GM18502 (cell line): ENCODE data around the gene MYOM1.

Experiments used
- ATAC-seq: cut with Tn5 transposase; IDR thresholded peaks from one replicate; pipeline ENCODE4 v1.9.1; 2021; ENCODE audit warnings: mild to moderate bottlenecking; ENCODE audit not compliant: unreplicated experiment, poor library complexity

Gene MYOM1

DNA sequence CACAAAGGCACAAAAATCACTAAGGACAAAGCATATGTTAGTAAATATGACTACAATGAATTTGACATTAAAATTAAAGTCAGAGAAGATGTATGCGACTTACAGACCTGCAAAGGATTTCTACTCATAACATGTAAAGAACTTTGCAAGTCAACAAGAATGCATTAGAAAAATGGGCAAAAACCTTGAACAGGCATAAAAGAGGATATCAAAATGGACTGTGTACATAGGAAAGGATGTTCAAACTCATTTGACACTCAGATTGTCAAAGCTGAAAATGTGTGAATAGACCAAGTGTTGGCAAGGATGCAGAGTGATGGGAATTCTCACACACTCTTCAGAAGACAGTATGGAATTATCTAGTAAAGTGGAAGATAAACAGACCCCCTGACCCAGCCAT is 94.9 kb downstream of the MYOM1 start:
- ATAC-seq = no peak

DNA sequence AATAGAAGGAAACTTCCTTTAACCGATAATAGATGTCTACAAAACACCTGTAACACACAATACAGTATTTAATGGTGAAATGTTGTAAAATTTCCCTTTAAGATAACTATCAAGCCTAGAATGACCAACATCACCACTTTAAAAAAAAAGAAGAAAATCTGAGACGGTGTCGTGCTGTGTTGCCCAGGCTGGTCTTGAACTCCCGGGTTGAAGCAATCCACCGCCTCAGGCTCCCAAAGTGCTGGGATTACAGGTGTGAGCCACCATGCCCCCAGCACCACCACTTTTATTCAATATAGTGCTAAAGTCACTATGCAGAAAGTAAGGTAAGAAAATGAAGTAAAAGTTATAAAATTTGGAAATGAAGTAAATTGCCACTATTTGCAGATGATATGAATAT is 96.9 kb downstream of the MYOM1 start:
- no peak for ATAC-seq

DNA sequence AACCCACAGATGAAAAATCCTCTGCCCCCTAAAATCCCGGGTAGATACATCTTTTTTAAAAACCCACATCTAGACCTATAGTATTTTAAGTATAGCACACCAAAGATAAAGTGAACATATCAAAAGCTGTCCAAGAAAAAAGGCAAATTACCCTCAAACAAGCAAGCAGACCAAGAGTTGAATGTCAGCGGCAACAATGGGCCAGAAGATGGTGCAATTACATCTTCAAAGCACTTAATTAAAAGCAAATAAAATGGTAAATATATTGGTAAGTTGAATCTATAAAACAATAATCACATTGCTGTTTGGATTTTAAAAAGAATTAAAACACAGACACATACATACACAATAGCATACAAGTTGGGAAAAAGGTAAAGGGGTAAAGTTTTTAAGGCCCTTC is 98.5 kb downstream of the MYOM1 start:
- no peak for ATAC-seq

DNA sequence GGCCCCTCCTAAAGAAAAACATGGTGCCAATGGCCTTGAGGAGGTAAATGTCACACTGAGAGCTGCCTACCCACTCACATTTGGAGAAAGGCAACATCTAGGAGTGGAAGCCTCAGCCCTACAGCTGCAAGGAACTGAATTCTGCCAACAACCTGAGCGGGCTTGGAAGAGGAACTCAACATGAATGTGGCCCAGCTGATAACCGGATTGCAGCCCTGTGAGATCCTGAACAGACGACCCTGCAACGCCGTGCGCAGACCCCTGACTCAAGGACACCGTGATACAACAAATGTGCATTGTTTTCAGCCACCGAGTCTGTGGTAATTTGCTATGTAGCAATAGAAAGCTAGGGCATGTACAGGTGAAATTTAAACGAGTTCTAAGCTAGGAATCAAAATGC is 99.4 kb downstream of the MYOM1 start:
- no peak for ATAC-seq

DNA sequence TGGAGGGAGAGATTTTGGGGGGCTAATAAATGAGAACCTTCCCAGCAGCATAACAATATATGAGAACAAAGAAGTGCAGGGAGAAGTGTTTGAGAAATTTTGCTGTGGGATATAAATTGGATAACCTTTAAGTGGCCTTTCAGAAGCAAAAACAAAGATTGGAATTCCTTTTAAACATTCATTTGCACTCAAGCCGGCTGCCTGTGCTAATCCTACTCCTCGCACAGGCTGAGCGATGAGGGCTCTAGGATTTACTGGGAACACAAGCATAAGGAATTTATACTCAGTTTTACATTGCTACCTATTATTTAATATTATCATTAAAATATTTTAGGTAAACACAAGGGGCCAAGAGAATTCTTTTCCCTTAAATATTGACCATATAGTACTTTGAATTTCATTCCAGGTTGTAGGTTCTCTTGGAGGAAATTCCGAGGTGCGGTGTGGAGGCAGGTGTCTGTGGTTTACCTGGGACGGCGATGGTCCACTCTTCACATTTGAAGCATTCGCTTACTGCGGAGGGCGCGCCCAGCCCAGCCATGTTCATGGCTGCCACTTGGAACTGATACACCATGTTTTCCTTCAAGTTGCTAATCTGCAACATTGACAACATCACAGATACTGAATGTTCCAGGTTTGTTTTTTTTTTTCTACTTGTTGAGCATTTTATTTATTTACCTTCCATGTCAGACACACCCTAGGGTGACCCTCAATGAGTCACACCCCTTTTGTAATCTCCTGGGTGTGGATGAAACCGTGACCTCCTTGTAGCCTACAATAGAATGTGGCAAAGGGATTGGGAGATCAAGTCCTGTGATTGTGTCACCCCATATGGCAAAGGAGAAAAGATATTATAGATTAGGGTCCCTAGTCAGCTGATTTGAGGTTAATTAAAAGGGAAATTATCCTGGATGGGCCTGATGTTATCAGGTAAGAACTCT is 100.1 kb downstream of the MYOM1 start:
- ATAC-seq = no peak

DNA sequence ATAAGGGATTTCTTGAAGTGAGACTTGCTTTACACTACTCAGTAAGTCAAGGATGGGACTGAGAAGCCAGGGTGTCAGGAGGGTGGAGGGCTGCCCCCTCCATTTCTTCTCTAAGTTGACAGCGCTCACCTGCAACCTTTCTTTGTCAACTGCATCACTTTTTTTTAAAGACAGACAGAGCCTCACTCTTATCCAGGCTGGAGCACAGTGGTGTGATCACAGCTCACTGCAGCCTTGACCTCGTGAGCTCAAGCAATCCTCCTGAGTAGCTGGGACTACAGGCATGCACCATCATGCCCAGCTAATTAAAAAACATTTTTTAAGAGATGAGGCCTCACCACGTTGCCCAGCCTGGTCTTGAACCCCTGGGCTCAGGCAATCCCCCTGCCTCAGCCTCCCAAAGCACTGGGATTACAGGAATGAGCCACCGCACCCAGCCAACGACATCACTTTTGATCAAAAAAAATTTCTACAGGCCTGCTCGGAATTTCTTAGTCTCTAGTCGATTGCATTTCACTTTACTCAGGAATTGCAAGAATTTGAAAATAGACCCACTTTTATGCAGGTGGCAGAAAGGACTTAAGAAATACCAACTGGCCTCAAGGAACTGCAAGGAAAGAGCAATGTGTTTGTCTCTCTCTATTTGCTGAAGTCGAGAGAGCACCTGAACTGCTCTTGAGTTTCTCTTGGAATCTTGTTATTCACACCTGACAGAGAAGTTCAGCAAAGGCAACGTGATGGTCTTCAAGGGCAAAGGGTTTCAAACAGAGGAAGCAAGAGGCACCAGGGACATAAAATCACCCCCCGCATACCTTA is 101.4 kb downstream of the MYOM1 start:
- ATAC-seq = no peak

DNA sequence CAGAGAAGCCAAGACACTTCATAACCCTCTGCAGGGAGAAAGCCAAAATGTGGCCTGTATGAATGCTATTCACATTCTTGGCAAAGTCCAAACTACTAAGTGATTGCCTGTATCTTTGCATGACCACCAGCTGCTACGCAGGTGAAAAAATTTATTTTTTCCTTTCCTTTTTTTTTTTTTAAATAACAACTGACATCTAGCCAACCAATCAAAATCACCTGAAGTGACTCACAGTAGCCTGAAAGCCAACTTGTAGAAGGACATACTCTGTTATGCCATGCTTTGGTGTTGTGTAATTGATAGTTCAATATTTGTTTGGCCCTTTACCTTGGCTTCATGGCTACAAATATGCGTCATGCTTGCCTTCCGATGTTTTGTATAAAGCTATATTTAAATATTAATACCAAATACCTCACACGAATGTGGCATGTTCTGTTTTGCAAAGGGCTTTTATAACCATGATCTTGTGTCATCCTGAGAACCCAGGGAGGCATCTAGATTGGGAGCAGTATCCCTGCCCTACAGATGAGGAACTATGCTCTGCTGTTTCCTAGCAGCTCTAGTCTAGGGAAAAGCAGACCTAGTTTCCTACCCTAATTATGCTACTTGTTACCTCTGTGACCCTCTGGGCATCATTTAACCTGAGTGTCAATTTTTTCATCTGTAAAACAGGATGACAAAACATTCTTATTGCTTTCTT is 102.1 kb downstream of the MYOM1 start:
- no peak for ATAC-seq

DNA sequence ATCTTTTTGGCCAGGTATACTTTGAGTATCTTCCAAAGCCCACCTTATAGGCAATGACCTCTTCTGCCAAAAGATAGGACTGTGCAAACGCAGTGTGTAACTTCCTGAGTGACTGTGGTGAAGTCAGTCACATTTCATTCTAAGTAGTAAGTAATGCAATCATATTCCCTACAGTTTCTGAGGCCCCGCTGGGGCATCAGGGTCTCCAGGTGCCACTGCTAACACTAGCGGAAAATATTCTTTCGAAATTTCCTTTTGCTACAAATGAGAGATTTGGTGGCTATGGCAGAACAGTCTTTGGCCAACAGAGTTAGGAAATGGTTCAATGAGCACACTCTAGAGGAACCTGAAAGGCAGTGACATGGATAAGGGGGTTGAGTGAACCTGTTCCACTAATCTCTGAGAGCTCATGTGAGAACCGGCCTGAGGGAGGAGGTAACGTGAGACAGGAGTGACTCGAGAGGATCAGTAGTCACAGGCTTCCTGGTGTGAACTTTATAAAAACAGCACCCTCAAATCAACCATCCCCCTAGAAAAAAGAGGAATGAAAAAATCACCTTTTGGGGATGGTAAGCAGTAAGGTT is 104.2 kb downstream of the MYOM1 start:
- ATAC-seq = no peak

DNA sequence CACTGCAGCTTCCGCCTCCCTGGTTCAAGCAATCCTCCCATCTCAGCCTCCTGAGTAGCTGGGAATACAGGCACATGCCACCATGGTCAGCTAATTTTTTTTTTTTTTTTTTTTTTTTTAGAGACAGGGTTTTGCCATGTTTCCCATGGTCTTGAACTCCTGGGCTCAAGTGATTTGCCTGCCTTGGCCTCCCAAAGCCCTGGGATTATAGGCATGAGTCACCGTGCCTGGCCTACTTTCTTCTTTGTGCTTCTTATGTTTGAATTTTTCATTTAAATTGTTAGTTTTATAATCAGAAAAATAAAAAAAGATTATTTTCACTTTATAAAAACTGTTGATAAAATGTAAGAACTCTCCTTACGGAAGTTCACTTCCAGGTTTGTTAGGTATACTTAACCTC is 105.3 kb downstream of the MYOM1 start:
- ATAC-seq = no peak

DNA sequence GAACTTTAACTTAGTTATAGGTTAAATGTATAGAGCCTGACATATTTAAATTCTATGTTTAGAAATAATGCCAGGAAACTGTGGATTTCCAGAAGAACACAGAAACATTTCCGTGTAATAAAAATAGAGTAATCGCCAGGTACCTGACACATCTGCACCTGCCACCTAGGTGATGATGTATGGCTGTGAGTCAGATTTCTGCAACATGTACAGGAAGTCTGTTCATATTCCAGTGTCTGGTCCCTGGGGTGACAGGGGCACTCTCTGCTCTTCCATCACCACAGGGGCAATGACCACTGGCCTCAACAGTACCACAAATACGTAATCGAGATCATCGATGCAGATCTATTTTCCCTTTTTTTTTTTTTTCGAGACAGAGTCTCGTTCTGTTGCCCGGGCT is 105.7 kb downstream of the MYOM1 start:
- ATAC-seq = no peak

DNA sequence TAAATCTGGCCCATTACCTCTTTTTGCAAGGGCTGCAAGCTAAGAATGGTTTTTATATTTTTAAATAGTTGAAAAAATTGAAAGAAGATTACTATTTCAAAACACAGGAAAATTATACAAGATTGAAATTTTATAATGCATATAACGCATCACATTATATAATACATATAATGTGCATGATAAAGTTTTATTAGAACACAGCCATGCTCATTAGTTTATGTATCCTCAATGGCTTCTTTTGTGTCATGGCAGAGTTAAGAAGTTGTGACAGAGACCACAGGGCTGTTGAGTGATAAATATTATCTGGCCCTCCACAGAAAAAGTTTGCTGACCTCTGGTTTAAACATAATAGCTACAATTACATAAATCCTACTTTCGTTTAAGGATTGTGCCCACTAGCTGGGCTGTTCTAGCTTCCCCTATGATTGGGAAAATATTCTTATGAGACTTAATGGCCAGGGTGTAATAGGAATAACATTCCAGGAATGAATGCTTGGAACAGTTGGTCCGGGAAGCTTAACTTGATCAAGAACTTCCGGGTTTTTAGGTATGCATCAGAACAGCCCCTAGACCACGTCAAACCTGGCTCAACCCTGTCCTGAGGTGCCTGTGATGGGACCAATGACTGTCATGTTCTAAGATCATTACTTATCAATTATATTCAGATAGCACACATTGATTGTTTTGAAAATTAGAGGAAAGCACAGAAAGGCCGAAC is 108.1 kb downstream of the MYOM1 start:
- no peak for ATAC-seq

DNA sequence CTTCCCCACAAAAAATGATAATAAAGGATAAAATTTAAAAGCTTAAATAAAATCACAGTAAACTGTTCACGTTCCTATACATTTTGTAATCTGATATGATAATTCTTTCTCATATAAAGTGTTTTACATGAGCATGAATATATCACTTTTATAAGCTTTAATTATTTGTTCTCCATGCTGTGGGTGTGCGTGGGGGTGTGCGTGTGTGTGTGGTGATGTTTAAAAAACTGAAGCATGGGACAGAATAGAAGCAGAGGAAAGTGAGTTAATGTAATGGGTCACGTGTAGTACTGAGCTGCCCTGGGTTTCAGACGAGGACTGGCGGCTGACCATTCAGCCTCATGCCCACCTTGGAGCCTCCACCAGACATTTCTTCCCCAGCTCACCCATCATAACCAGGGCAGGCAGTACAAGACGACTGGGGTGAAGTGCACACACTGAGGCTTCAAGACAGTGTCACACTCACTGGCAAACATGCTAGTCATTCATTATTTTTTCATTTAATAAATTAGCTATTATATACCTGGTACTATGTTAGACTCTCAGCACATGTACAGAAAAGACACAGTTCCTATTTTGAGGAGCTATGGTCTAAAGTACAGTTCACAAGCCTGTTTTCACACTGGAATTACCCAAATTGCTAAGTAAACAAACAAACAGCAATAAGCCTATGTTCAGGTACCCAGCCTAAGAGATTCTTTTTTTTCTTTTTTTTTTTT is 109.6 kb downstream of the MYOM1 start:
- ATAC-seq = no peak

DNA sequence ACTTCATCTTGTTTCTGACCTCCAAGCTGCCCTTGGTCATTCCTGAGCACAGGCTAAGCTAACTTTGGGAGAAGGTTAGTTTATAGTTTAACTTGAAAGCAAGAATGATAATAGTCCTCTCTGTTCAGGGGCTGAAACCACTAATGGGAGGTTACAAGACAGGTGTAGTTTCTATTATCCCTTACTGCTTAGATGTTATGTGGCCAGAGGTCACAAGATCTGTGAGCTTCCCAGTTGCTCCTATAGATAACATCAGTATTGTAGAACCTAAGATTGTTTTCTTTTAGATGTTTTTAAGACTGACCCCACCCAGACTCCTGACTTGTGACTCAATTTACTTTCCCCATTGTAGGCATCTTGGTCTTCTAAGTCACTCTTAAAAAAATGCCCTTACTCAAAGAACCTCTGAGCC is 112.0 kb downstream of the MYOM1 start:
- ATAC-seq = no peak

DNA sequence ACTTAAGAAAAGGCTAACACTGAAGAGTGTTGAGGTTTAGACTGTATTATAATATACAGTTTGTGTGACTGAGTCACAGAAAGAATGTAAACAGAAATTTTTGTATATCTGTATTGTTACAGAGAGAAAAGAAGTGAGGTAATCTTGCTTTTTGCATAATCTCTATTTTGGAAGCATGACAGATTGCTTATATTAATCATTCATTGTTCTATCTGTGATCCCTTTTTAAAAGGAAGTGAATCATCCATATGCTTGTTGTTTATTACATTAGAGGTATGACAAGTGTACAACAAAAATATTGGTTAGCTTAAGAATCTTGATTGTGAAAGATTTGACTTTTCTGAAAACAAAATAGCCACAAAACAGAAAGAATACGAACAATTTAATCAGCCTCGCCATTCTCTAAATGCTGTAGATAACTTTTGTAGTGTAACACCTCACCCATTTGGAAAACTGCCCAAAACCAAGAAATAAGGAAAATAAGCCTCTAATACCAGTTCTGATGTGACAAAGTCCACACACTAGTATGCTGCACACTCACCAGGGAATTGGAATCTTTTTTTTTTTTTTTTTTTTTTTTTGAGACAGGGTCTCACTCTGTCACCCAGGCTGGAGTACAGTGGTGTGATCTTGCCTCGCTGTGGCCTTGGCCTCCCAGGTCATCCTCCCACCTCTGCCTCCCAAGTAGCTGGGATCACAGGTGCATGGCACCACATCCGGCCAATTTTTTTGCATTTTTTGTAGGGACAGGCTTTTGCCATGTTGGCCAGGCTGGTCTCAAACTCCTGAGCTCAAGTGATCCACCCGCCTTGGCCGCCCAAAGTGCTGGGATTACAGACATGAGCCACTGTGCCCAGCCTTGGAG is 115.3 kb downstream of the MYOM1 start:
- ATAC-seq = no peak

DNA sequence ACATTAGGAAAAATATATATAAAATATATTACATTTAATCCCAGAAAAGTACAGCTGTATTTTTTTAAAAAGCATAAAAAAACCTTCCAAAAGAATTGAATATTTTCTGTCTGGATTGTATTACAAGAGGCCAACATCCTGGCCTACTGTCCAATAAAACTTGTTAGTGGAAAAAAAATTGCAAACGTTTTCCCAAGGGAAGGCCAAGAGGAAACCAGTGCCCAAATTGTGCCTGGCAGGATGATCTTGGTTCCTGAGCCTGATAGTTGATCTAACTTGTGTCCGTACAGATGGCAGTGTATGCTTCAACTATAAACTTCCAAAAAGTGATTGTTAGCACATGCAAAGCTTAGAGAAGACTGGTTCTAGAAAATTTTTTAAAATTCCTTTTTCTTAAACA is 116.2 kb downstream of the MYOM1 start:
- ATAC-seq = no peak

DNA sequence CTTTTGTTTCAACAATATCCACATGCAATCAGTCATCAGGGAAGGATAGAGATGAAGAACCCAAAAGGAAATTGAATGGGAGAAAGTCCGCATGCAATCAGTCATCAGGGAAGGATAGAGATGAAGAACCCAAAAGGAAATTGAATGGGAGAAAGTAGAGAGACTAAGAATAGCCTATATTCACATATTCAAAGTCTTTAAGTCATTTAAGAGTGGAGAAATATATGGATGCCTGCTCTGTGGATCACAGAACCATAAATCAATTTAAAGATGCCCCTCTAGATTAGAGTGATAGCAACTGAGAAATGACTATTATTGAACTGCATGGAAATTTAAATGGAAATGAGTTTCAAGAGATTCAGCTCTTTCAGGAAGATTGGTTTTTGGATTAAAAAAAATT is 116.8 kb downstream of the MYOM1 start:
- no peak for ATAC-seq

DNA sequence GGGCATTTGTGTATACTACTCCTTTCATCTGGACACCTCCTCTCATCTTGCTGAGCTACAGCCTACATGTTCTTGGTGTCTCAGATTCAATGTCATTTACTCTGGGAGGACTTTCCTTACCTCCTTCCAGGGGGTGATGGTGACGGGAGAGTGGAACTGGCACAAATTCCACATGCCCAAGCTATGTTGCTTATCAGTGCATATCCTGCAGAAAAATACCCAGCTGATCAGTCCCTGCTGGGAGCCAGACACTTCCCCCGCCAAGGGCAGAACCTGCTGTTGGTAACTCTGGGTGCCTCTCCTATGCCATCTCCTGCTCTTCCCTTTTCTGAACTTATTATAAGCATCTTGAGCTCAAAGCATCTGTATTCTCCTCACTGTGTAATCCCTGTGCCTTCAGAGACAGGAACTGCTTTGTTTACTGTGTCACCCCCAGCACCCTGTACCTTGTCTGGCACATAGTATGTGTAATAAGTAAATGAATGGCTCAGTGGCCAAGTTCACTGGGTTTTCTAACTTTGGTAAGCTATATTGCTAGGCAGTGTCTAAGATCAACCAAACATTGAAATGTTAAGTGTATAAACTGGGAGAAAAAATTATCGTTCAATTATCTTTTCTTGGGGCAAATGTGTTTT is 119.2 kb downstream of the MYOM1 start:
- ATAC-seq = no peak

DNA sequence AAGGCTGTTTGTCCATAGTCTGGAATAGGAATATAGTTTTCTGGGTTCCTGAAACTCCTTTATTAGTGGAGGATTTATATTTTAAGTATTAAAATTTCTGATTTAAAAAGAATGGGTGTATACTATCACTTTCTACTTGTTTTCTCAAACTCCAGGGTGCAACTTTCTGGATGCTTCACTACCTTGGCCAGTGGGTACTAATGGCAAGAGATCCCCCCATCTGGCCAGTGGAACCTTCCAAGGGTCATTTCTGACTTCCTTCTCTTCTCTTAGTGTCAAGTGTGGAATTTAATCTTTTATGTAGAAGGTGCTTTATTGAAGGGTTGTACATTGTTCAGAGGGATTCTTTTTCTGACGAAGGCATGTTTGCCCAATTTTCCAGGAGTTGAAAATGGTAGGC is 120.4 kb downstream of the MYOM1 start:
- no peak for ATAC-seq
